Memory B cell (primary cell): ENCODE results near the gene DHX8.
"Not testable (repeated sequence)": the region's sequence is repeated elsewhere in the genome, so short reads cannot be mapped to it uniquely, and the experiment has no call there.

Experiments
- ATAC-seq: fragments of 150-1000 bp; cut with Tn5 transposase; 2 replicates; pipeline ENCODE4 v1.10.0; 2021; ENCODE audit warnings: low read depth, mild to moderate bottlenecking, moderate library complexity
- DNase-seq, 2 donors: peaks; one replicate each; pipeline ENCODE4 v3.0.0; 2022; ENCODE audit warnings: low spot score in 2 of 2
- H3K27ac Mint-ChIP-seq: one replicate; pipeline ENCODE4 v1.8.0; 2022; ENCODE audit warnings: mild to moderate bottlenecking, moderate library complexity, mixed read lengths
- H3K27me3 Mint-ChIP-seq: one replicate; pipeline ENCODE4 v1.8.0; 2022; ENCODE audit warnings: mixed read lengths
- H3K36me3 Mint-ChIP-seq: one replicate; pipeline ENCODE4 v1.8.0; 2022; ENCODE audit warnings: mild to moderate bottlenecking, mixed read lengths
- H3K4me1 Mint-ChIP-seq: one replicate; pipeline ENCODE4 v1.8.0; 2022; ENCODE audit warnings: mixed read lengths
- H3K4me3 Mint-ChIP-seq: one replicate; pipeline ENCODE4 v1.8.0; 2022; ENCODE audit warnings: mild to moderate bottlenecking, moderate library complexity, mixed read lengths
- H3K9me3 Mint-ChIP-seq: one replicate; pipeline ENCODE4 v1.8.0; 2022; ENCODE audit warnings: mixed read lengths

DHX8 gene

GRCh38 chr17:43483674-43484551, at the start of gene DHX8:
TSS of gene DHX8 (plus strand) at chr17:43483975. CDS start at chr17:43484038, 63 bp downstream.
- DNase-seq (peak; percentile 100), ATAC-seq (peak; percentile 94)
- H3K4me3 Mint-ChIP-seq = peak within 1 kb of the TSS; percentile 98
- peak within 1 kb of the TSS; percentile 99 for H3K27ac Mint-ChIP-seq
- H3K27me3 Mint-ChIP-seq = no peaks in the 10 kb centered on the region
- no peaks in the 10 kb centered on the region for H3K9me3 Mint-ChIP-seq
- peaks cover 11% of the 10 kb centered on the region for H3K4me1 Mint-ChIP-seq
- peaks cover 2% of the 10 kb centered on the region for H3K36me3 Mint-ChIP-seq

- H3K36me3 Mint-ChIP-seq = no peaks in the 10 kb centered on the region
- no peak overlapping the region for H3K27ac Mint-ChIP-seq
- H3K4me1 Mint-ChIP-seq = peaks cover 5% of the 10 kb centered on the region
- no peak overlapping the region for H3K4me3 Mint-ChIP-seq
- no peak for ATAC-seq
- H3K9me3 Mint-ChIP-seq = no peaks in the 10 kb centered on the region
- no peak for DNase-seq
- peaks cover 6% of the 10 kb centered on the region for H3K27me3 Mint-ChIP-seq
These were observed 48.9 kb upstream of the DHX8 start for GRCh38 chr17:43434902-43435319.

GRCh38 chr17:43437756-43438155, 46.0 kb upstream of the DHX8 start:
- Mint-ChIP-seq H3K36me3 (no peaks in the 10 kb centered on the region), H3K27me3 (peaks cover 3% of the 10 kb centered on the region), H3K27ac (no peak overlapping the region), H3K4me3 (no peak overlapping the region), H3K9me3 (no peaks in the 10 kb centered on the region), H3K4me1 (no peaks in the 10 kb centered on the region)
- DNase-seq = no peak
- ATAC-seq = no peak

GRCh38 chr17:43438626-43439025, 45.1 kb upstream of the DHX8 start:
- Mint-ChIP-seq H3K4me1 (no peaks in the 10 kb centered on the region), H3K4me3 (no peak overlapping the region), H3K36me3 (no peaks in the 10 kb centered on the region), H3K27ac (no peak overlapping the region), H3K9me3 (no peaks in the 10 kb centered on the region), H3K27me3 (peaks cover 6% of the 10 kb centered on the region)
- no peak for DNase-seq
- ATAC-seq = no peak

GRCh38 chr17:43439041-43439440, 44.7 kb upstream of the DHX8 start:
- Mint-ChIP-seq H3K4me1 (no peaks in the 10 kb centered on the region), H3K27ac (no peak overlapping the region), H3K36me3 (no peaks in the 10 kb centered on the region), H3K27me3 (peaks cover 6% of the 10 kb centered on the region), H3K9me3 (no peaks in the 10 kb centered on the region), H3K4me3 (no peak overlapping the region)
- no peak for ATAC-seq
- DNase-seq = no peak

- Mint-ChIP-seq H3K9me3 (no peaks in the 10 kb centered on the region), H3K4me1 (no peaks in the 10 kb centered on the region), H3K36me3 (no peaks in the 10 kb centered on the region), H3K4me3 (no peak overlapping the region), H3K27ac (no peak overlapping the region), H3K27me3 (peaks cover 3% of the 10 kb centered on the region)
- DNase-seq (no peak), ATAC-seq (no peak)
These were observed 41.1 kb upstream of the DHX8 start for GRCh38 chr17:43442711-43443110.

- ATAC-seq (no peak), DNase-seq (no peak)
- Mint-ChIP-seq H3K4me3 (no peak overlapping the region), H3K27me3 (peaks cover 3% of the 10 kb centered on the region), H3K27ac (no peak overlapping the region), H3K4me1 (no peaks in the 10 kb centered on the region), H3K36me3 (no peaks in the 10 kb centered on the region), H3K9me3 (no peaks in the 10 kb centered on the region)
These were observed 40.4 kb upstream of the DHX8 start for GRCh38 chr17:43443381-43443780.

- Mint-ChIP-seq H3K4me3 (no peak overlapping the region), H3K4me1 (no peaks in the 10 kb centered on the region), H3K36me3 (no peaks in the 10 kb centered on the region), H3K27me3 (peaks cover 6% of the 10 kb centered on the region), H3K27ac (no peak overlapping the region), H3K9me3 (no peaks in the 10 kb centered on the region)
- no peak for ATAC-seq
- DNase-seq = no peak
These were observed 39.4 kb upstream of the DHX8 start for GRCh38 chr17:43444223-43445008.

GRCh38 chr17:43445009-43445589, 38.7 kb upstream of the DHX8 start:
- peaks cover 6% of the 10 kb centered on the region for H3K27me3 Mint-ChIP-seq
- ATAC-seq (no peak), DNase-seq (no peak)
- H3K36me3 Mint-ChIP-seq = no peaks in the 10 kb centered on the region
- H3K4me1 Mint-ChIP-seq = no peaks in the 10 kb centered on the region
- no peak overlapping the region for H3K27ac Mint-ChIP-seq
- H3K4me3 Mint-ChIP-seq = no peak overlapping the region
- no peaks in the 10 kb centered on the region for H3K9me3 Mint-ChIP-seq

- Mint-ChIP-seq H3K4me3 (no peak overlapping the region), H3K36me3 (no peaks in the 10 kb centered on the region), H3K4me1 (no peaks in the 10 kb centered on the region), H3K9me3 (no peaks in the 10 kb centered on the region), H3K27ac (no peak overlapping the region), H3K27me3 (peaks cover 6% of the 10 kb centered on the region)
- DNase-seq (no peak), ATAC-seq (no peak)
These were observed 37.0 kb upstream of the DHX8 start for GRCh38 chr17:43446773-43447172.

- no peak overlapping the region for H3K4me3 Mint-ChIP-seq
- no peak for ATAC-seq
- no peaks in the 10 kb centered on the region for H3K9me3 Mint-ChIP-seq
- DNase-seq = no peak
- peaks cover 10% of the 10 kb centered on the region for H3K27me3 Mint-ChIP-seq
- H3K27ac Mint-ChIP-seq = no peak overlapping the region
- no peaks in the 10 kb centered on the region for H3K36me3 Mint-ChIP-seq
- H3K4me1 Mint-ChIP-seq = no peaks in the 10 kb centered on the region
These were observed 34.9 kb upstream of the DHX8 start for GRCh38 chr17:43448720-43449469.

GRCh38 chr17:43449470-43450248, 34.1 kb upstream of the DHX8 start:
- peaks cover 11% of the 10 kb centered on the region for H3K27me3 Mint-ChIP-seq
- H3K4me3 Mint-ChIP-seq = no peak overlapping the region
- no peaks in the 10 kb centered on the region for H3K36me3 Mint-ChIP-seq
- ATAC-seq (no peak), DNase-seq (no peak)
- H3K4me1 Mint-ChIP-seq = no peaks in the 10 kb centered on the region
- H3K27ac Mint-ChIP-seq = no peak overlapping the region
- no peaks in the 10 kb centered on the region for H3K9me3 Mint-ChIP-seq

GRCh38 chr17:43450791-43451190, 33.0 kb upstream of the DHX8 start:
- H3K27ac Mint-ChIP-seq, H3K36me3 Mint-ChIP-seq, DNase-seq, H3K9me3 Mint-ChIP-seq, H3K4me3 Mint-ChIP-seq, H3K4me1 Mint-ChIP-seq, ATAC-seq: not testable (repeated sequence)
- H3K27me3 Mint-ChIP-seq = peaks cover 14% of the 10 kb centered on the region
